K562 (cell line): Measurements from ENCODE around the gene RASSF1. TPM values are rescaled to one million over a fixed set of nuclear protein-coding genes. Genes with fewer than 3 reads are reported as not detected.

Experiments
- ARNT ChIP-seq, 2 experiments: fragments of 450-650 bp; IDR thresholded peaks; 2 replicates each; pipeline ENCODE4 v1.6.1; 2016; ENCODE audit warnings: mild to moderate bottlenecking in 1 of 2
- ELF4 ChIP-seq: fragments of 450-650 bp; formaldehyde crosslinking; IDR thresholded peaks from 2 replicates; pipeline ENCODE4 v1.4.0; 2022; ENCODE audit warnings: missing genetic modification characterization
- GATAD2B ChIP-seq: fragments of 450-650 bp; IDR thresholded peaks from 2 replicates; pipeline ENCODE4 v1.6.1; 2017; ENCODE audit warnings: mild to moderate bottlenecking, borderline replicate concordance
- NFIC ChIP-seq: fragments of 450-650 bp; IDR thresholded peaks from 2 replicates; pipeline ENCODE4 v1.6.1; 2017; ENCODE audit warnings: mild to moderate bottlenecking, inconsistent platforms
- PHB ChIP-seq: fragments of 250-450 bp; sonication (Bioruptor Pico); IDR thresholded peaks from 2 replicates; pipeline ENCODE4 v1.5.0; 2021
- ZSCAN29 ChIP-seq: fragments of 450-650 bp; IDR thresholded peaks from 2 replicates; pipeline ENCODE4 v1.6.1; 2017
- polyA plus RNA-seq, 8 experiments: library from polyadenylated mRNA; depleted of rRNA in 4 of 8; stranded (reverse) in 5 of 8; unstranded in 3 of 8; fragments of >200 nt; fragmentation: Nextera tagmentation in 2 of 8; fragmentation: Illumina TruSeq in 1 of 8; extraction: Ambion mirVana in 2 of 8; extraction: Trizol in 1 of 8; gene quantifications; 2 replicates each; pipeline versions ENCODE4 v1.2.1 to v1.2.3, GENCODE V29; 2011 to 2014; ENCODE audit warnings: inconsistent platforms in 1 of 8, missing spikeins in 1 of 8
- total RNA-seq, 7 experiments: library from RNA; depleted of rRNA in 6 of 7; stranded (reverse); fragments of >200 nt in 6 of 7; fragmentation: Illumina TruSeq in 2 of 7; extraction: Trizol in 2 of 7; gene quantifications; 2 replicates each; pipeline versions ENCODE4 v1.2.1 to v1.2.3, GENCODE V29; 2011 to 2021; ENCODE audit warnings: low replicate concordance in 1 of 7
- TF ChIP-seq, protein P1 (sequence below), 2 experiments: fragments of 200-800 bp in 1 of 2; sonication (Bioruptor generic) in 1 of 2; sonication (generic) in 1 of 2; formaldehyde crosslinking in 1 of 2; IDR thresholded peaks in 1 of 2; conservative IDR thresholded peaks in 1 of 2; 2 replicates each; pipeline versions ENCODE4 v1.5.0 to v1.6.1; 2016 to 2020; ENCODE audit warnings: missing compliant biosample characterization in 1 of 2, missing genetic modification characterization in 1 of 2, missing genetic modification reagents in 1 of 2
- TF ChIP-seq, protein P2 (sequence below): fragments of 250-450 bp; sonication (Bioruptor Pico); IDR thresholded peaks from 2 replicates; pipeline ENCODE4 v1.8.0; 2021; ENCODE audit warnings: borderline replicate concordance, mild to moderate bottlenecking, moderate library complexity; ENCODE audit not compliant: poor library complexity, severe bottlenecking
- TF ChIP-seq, protein P3 (sequence below): fragments of 250-450 bp; sonication (Bioruptor Pico); IDR thresholded peaks from 2 replicates; pipeline ENCODE4 v1.4.0; 2020; ENCODE audit warnings: mild to moderate bottlenecking
- TF ChIP-seq, protein P4 (sequence below), 3 experiments: fragments of 200-800 bp in 1 of 3; fragments of 250-450 bp in 1 of 3; fragments of 450-650 bp in 1 of 3; sonication (Bioruptor Pico) in 1 of 3; sonication (Bioruptor generic) in 1 of 3; formaldehyde crosslinking in 1 of 3; IDR thresholded peaks; 2 replicates each; pipeline versions ENCODE4 v1.6.1 to v1.8.0; 2016 to 2022; ENCODE audit warnings: mild to moderate bottlenecking in 2 of 3, missing genetic modification characterization in 2 of 3, missing compliant biosample characterization in 1 of 3, moderate library complexity in 1 of 3
- TF ChIP-seq, protein P5 (sequence below), 2 experiments: fragments of 450-650 bp; formaldehyde crosslinking in 1 of 2; IDR thresholded peaks; 2 replicates each; pipeline versions ENCODE4 v1.4.0 to v1.6.1; 2014 to 2020; ENCODE audit warnings: mild to moderate bottlenecking in 2 of 2, borderline replicate concordance in 1 of 2, low read depth in 1 of 2

Gene RASSF1
- total and polyA plus RNA-seq, 9 of the 15 experiments (the other 6 are each of a cell fraction or from before 2014, with no cell fraction given): 3.6 to 57.1 (median 24.6) TPM

DNA sequence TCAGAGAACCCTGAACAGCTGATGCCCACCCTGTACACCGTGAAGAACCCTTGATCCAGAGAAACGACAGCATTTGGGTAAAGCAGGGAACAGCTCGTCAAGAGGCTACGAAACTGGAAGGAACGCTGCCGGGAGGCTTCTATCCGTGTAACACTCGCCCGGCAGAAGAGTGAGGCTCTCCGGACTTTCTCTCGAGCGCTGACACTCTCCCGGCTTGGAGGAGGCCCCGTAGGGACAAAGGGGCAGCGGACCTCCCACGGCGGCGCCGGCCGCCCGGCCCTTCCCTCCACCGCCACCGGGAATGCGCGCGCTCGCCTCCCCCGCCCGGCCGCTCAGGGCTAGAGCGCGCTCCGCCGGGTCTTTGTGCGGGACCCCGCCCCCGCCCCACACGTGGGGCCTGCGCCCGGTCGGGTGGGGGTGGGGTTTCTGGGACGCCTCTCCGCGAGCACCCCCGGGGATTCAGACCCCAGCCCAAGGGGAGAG is 19.7 kb downstream of the RASSF1 start (continued):
- TF ChIP-seq, protein P1, sequence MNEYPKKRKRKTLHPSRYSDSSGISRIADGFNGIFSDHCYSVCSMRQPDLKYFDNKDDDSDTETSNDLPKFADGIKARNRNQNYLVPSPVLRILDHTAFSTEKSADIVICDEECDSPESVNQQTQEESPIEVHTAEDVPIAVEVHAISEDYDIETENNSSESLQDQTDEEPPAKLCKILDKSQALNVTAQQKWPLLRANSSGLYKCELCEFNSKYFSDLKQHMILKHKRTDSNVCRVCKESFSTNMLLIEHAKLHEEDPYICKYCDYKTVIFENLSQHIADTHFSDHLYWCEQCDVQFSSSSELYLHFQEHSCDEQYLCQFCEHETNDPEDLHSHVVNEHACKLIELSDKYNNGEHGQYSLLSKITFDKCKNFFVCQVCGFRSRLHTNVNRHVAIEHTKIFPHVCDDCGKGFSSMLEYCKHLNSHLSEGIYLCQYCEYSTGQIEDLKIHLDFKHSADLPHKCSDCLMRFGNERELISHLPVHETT (CRISPR knock-in tag; conservative IDR thresholded peaks at IDR 0.05 in 1 of 2, IDR thresholded peaks at IDR 0.05 in 1 of 2): peak in 1 of 2 experiments; percentile 77; a peak in 2 of 4 replicates
- TF ChIP-seq ARNT (IDR thresholded peaks at IDR 0.05): no peak
- peak; percentile 20; the same call in 1 of the 2 replicates for TF ChIP-seq NFIC
- TF ChIP-seq GATAD2B: peak; percentile 79; the same call in 1 of the 2 replicates
- no peak for TF ChIP-seq ELF4
- TF ChIP-seq, protein P2, sequence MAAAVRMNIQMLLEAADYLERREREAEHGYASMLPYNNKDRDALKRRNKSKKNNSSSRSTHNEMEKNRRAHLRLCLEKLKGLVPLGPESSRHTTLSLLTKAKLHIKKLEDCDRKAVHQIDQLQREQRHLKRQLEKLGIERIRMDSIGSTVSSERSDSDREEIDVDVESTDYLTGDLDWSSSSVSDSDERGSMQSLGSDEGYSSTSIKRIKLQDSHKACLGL: peak; percentile 52
- TF ChIP-seq, protein P3, sequence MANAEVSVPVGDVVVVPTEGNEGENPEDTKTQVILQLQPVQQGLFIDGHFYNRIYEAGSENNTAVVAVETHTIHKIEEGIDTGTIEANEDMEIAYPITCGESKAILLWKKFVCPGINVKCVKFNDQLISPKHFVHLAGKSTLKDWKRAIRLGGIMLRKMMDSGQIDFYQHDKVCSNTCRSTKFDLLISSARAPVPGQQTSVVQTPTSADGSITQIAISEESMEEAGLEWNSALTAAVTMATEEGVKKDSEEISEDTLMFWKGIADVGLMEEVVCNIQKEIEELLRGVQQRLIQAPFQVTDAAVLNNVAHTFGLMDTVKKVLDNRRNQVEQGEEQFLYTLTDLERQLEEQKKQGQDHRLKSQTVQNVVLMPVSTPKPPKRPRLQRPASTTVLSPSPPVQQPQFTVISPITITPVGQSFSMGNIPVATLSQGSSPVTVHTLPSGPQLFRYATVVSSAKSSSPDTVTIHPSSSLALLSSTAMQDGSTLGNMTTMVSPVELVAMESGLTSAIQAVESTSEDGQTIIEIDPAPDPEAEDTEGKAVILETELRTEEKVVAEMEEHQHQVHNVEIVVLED: peak; percentile 21; the same call in 1 of the 2 replicates
- no peak for TF ChIP-seq ZSCAN29
- TF ChIP-seq, protein P4, sequence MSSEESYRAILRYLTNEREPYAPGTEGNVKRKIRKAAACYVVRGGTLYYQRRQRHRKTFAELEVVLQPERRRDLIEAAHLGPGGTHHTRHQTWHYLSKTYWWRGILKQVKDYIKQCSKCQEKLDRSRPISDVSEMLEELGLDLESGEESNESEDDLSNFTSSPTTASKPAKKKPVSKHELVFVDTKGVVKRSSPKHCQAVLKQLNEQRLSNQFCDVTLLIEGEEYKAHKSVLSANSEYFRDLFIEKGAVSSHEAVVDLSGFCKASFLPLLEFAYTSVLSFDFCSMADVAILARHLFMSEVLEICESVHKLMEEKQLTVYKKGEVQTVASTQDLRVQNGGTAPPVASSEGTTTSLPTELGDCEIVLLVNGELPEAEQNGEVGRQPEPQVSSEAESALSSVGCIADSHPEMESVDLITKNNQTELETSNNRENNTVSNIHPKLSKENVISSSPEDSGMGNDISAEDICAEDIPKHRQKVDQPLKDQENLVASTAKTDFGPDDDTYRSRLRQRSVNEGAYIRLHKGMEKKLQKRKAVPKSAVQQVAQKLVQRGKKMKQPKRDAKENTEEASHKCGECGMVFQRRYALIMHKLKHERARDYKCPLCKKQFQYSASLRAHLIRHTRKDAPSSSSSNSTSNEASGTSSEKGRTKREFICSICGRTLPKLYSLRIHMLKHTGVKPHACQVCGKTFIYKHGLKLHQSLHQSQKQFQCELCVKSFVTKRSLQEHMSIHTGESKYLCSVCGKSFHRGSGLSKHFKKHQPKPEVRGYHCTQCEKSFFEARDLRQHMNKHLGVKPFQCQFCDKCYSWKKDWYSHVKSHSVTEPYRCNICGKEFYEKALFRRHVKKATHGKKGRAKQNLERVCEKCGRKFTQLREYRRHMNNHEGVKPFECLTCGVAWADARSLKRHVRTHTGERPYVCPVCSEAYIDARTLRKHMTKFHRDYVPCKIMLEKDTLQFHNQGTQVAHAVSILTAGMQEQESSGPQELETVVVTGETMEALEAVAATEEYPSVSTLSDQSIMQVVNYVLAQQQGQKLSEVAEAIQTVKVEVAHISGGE (CRISPR knock-in tag; IDR thresholded peaks at IDR 0.05): peak in 1 of 3 experiments; percentile 27; a peak in 1 of 6 replicates
- no peak for TF ChIP-seq PHB
- TF ChIP-seq, protein P5, sequence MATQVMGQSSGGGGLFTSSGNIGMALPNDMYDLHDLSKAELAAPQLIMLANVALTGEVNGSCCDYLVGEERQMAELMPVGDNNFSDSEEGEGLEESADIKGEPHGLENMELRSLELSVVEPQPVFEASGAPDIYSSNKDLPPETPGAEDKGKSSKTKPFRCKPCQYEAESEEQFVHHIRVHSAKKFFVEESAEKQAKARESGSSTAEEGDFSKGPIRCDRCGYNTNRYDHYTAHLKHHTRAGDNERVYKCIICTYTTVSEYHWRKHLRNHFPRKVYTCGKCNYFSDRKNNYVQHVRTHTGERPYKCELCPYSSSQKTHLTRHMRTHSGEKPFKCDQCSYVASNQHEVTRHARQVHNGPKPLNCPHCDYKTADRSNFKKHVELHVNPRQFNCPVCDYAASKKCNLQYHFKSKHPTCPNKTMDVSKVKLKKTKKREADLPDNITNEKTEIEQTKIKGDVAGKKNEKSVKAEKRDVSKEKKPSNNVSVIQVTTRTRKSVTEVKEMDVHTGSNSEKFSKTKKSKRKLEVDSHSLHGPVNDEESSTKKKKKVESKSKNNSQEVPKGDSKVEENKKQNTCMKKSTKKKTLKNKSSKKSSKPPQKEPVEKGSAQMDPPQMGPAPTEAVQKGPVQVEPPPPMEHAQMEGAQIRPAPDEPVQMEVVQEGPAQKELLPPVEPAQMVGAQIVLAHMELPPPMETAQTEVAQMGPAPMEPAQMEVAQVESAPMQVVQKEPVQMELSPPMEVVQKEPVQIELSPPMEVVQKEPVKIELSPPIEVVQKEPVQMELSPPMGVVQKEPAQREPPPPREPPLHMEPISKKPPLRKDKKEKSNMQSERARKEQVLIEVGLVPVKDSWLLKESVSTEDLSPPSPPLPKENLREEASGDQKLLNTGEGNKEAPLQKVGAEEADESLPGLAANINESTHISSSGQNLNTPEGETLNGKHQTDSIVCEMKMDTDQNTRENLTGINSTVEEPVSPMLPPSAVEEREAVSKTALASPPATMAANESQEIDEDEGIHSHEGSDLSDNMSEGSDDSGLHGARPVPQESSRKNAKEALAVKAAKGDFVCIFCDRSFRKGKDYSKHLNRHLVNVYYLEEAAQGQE (IDR thresholded peaks at IDR 0.05; ENCODE audit: borderline replicate concordance): peak; percentile 14; the same call in 1 of the 2 replicates
- TF ChIP-seq, protein P5 (CRISPR knock-in tag; IDR thresholded peaks at IDR 0.05; ENCODE audit: low read depth): no peak
